GM13976 (cell line): ENCODE measurements around the gene ICAM1.
"Not testable (repeated sequence)": the region's sequence is repeated elsewhere in the genome, so short reads cannot be mapped to it uniquely, and the experiment has no call there.

Source experiments
- DNase-seq: peaks from one replicate; pipeline ENCODE4 v3.0.0; 2012; ENCODE audit warnings: low spot score
- in situ Hi-C: fragments of 300-500 bp; cut with MboI; formaldehyde crosslinking; loops from one replicate; pipeline ENCODE4 v1.12.0; 2022; ENCODE audit warnings: low sequenced_read_pairs, mixed read lengths, inconsistent platforms; ENCODE audit not compliant: unreplicated experiment
- TF ChIP-seq, protein P1 (sequence below): IDR thresholded peaks from 2 replicates; pipeline ENCODE4 v1.5.1; 2012; ENCODE audit warnings: borderline replicate concordance, mild to moderate bottlenecking; ENCODE audit not compliant: insufficient read depth; ENCODE audit errors: extremely low read depth, missing control alignments, control extremely low read depth

The ICAM1 gene

DNA sequence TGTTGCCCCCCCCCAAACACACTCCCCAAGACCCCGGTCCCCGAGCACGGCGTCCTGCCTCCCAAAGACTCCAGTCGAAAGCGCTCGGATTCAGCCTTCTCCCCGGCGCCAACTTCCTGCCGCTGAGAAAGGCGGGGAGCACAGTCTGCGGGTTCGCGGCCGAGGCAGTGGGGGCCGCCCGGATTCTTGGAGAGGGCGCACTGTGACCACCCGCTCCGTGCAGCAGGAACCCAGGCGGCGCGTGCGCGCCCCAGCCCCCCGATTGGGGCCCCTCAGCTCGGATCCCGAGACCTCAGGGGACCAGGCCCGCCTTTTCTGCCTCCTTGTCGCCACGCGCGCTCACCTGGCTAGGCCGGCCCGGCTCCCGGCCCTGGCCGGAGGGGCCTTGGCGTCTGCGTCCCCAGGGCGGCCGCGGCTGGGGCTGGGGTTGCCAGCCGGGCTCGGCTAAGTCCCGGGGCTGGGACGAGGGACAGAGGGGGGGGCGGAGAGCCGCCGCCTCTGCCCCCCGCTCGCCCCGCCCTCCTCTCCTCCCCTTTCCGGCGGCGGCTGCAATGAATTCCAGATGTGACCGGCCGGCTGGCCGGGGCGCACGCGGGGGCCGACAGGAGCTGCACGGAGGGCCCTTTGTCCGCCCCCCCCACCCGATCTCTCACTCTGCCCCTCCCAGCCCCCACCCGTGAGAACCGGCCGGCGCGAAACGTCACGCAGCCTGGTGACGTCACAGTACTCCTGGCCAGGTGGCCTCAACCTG, 39.9 kb upstream of the ICAM1 start, which contains the start of gene S1PR2:
Gene S1PR2, minus strand, starts transcription at position 471 of the 751 bp plus-strand sequence. CDS start 6,426 bp downstream, outside the sequence.
- in situ Hi-C loops, result loop anchor here (25.0 kb wide), 1 partner anchor 294 kb away; the partner anchor contains the start of gene OLFM2
- TF ChIP-seq, protein P1, sequence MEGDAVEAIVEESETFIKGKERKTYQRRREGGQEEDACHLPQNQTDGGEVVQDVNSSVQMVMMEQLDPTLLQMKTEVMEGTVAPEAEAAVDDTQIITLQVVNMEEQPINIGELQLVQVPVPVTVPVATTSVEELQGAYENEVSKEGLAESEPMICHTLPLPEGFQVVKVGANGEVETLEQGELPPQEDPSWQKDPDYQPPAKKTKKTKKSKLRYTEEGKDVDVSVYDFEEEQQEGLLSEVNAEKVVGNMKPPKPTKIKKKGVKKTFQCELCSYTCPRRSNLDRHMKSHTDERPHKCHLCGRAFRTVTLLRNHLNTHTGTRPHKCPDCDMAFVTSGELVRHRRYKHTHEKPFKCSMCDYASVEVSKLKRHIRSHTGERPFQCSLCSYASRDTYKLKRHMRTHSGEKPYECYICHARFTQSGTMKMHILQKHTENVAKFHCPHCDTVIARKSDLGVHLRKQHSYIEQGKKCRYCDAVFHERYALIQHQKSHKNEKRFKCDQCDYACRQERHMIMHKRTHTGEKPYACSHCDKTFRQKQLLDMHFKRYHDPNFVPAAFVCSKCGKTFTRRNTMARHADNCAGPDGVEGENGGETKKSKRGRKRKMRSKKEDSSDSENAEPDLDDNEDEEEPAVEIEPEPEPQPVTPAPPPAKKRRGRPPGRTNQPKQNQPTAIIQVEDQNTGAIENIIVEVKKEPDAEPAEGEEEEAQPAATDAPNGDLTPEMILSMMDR, result no peak
- DNase-seq, result peak; percentile 91

DNA sequence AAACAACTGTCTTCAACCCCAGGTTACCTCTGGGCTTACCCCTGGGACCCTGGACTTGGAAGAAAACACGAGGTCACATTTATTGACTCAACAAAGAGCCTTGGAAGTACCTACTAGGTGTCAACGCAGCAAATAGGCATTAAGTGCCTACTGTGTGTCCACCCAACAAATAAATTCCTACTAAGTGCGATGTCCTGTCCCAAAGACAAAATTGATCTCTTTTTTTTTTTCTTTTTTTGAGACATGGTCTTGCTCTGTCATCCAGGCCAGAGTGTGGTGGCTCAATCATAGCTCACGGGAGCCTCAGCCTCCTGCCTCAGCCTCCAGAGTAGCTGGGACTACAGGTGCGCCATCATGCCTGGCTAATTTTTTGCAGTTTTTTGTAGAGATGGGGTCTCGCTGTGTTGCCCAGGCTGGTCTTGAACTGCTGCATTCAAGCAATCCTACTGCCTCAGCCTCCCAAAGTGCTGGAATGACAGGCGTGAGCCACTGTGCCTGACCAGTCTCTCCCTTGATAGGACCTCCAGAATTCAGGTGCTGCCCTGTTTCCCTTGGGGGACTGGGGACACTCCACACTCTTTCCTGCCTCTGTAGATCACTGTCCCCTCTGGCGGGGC, 39.2 kb upstream of the ICAM1 start:
- DNase-seq, result no peak
- TF ChIP-seq, protein P1, result no peak
- in situ Hi-C loops, result loop anchor here (25.0 kb wide), 1 partner anchor 294 kb away; the partner anchor contains the start of gene OLFM2

DNA sequence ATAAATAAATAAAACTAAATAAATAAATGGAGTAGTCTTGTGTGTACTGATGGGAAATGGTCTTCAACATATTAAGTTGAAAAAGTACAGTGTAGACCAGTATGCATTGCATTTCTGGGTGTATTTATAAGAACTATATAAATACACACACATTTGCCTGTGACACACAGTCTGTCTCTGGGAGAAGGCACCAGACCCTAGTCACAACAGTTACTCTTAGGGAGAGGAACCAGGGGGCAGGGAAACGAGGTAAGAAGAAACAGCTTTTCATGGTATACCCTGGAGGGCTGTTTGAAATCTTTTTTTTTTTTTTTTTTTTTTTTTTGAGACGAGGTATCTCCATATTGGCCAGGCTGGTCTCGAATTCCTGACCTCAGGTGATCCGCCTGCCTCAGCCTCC, 37.0 kb upstream of the ICAM1 start:
- in situ Hi-C loops, result loop anchor here (25.0 kb wide), 1 partner anchor 297 kb away; the partner anchor contains the start of gene OLFM2
- TF ChIP-seq, protein P1, result no peak
- DNase-seq, result no peak

DNA sequence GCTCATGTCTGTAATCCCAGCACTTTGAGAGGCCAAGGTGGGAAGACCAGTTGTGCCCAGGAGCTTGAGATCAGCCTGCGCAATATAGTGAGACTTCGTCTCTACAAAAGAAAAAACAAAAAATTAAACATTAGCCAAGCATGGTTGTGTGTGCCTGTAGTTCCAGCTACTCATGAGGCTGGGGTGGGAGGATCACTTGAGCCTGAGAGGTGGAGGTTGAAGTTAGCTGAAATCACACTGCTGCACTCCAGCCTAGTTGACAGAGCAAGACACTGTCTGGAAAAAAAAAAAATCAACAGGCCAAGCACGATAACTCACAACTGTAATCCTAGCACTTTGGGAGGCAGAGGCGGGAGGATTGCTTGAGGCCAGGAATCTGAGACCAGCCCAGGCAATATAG, 35.9 kb upstream of the ICAM1 start:
- DNase-seq, result no peak
- in situ Hi-C loops, result loop anchor here (25.0 kb wide), 1 partner anchor 298 kb away; the partner anchor contains the start of gene OLFM2
- TF ChIP-seq, protein P1, result no peak

DNA sequence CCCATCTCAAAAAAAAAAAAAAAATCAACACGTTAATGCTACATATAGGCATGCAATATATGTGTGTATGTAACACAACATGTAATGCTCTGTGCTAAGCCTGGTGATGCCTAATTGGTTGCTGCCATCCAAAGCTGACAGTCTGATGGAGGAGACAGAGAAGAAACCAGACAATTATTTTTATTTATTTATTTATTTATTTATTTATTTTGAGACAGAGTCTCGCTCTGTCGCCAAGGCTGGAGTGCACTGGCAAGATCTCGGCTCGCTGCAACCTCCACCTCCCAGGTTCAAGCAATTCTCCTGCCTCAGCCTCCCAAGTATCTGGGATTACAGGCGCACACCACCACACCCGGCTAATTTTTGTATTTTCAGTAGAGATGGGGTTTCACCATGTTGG, 35.5 kb upstream of the ICAM1 start:
- not testable (repeated sequence) for DNase-seq
- in situ Hi-C loops, result loop anchor here (25.0 kb wide), 1 partner anchor 298 kb away; the partner anchor contains the start of gene OLFM2

DNA sequence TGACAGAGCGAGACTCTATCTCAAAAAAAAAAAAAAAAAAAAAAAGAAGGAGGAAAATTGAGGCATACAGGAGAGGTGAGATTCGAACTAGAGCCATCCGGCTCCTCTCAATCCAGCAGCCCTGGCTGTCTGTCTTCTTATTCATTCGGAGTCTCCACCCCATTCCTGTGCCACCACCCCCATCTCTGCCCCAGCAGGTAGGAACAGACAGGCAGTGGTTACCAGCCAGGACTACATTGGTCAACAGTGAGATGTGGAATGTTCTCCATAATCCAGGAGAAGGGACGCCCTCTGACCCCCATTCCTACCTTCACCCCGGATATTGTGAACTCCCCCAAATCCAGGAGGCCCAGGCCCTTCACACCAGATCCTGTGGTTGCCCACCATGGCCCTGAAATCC, 33.2 kb upstream of the ICAM1 start:
- in situ Hi-C loops, result loop anchor here (25.0 kb wide), 1 partner anchor 300 kb away; the partner anchor contains the start of gene OLFM2
- no peak for DNase-seq
- TF ChIP-seq, protein P1, result no peak
